Forelimb muscle (tissue), 1 donor: Measurements from ENCODE around the gene MBOAT1. TPM values are rescaled to one million over a fixed set of nuclear protein-coding genes. Genes with fewer than 3 reads are reported as not detected.
"Not testable (repeated sequence)": the region's sequence is repeated elsewhere in the genome, so short reads cannot be mapped to it uniquely, and the experiment has no call there.

Experiments used
- DNase-seq: peaks from one replicate; pipeline ENCODE4 v3.0.0-alpha.2; 2013; ENCODE audit warnings: low read depth
- polyA plus RNA-seq: library from polyadenylated mRNA; unstranded; fragments of 120-200 nt; gene quantifications from one replicate; pipeline ENCODE4 v1.2.1, GENCODE V29; 2013; ENCODE audit not compliant: insufficient read length

MBOAT1 gene
- polyA plus RNA-seq, 1 donor = 3.8 TPM

GRCh38 chr6:20202699-20203302 is 9.5 kb downstream of the MBOAT1 start:
- DNase-seq = no peak

- DNase-seq = no peak
Measured at GRCh38 chr6:20202324-20202658, 10.0 kb downstream of the MBOAT1 start.

DNA sequence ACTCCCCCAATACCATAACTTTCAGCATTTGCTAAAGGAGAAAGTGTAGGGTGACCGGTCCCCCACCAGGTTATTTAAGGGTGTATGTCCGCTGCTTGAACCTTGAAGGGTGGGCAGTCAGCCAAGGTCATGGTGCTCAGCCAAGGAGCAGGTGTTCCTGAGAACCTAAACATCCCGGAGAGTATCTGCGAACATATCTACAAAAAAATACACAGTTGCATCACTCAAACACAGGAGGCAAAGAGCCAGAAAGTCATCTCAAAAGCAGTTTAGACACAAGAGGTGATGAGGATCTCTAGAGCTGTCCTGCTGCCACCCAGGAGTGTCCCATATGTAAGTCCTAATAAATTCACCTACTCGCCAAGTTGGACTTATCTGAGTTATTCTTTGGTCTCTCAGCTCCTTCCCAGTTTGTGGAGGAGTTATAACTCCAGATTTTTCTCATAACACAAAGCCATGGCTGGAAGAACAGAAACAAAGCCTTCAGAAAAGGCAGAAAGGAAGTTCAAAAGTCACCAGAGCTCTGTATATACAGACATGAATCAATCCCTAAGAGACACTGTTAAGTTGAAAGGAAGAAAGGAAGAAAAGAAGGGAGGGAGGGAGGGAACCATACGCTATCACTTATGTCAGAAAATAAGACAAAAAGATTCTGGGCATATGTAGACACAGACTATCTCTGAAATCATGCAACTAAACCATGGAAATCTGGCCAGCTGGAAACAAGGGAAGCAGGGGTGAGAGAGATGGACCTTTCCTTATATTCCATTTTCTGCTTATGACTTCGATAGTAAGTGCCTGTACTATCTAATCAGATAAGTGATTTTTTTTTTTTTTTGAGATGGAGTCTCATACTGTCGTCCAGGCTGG is 11.3 kb downstream of the MBOAT1 start:
- no peak for DNase-seq

DNA sequence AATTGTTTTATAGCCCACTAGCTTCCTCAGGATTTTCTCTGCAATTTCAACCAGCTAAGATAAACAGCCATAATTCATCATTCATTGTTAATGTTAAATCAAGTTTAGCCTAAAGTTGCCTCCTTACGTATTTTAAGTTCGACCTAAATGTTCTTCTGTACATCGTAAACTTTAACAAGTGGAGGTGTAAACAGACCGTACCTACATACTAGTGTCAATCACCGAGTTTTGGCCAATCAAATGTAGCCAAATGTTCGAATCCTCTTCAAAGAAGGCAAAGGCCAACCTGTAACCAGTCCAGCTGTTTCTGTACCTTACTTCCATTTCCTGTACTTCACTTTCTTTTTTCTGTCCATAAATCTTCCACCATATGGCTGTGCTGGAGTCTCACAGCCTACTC is 13.5 kb downstream of the MBOAT1 start:
- DNase-seq = no peak

DNA sequence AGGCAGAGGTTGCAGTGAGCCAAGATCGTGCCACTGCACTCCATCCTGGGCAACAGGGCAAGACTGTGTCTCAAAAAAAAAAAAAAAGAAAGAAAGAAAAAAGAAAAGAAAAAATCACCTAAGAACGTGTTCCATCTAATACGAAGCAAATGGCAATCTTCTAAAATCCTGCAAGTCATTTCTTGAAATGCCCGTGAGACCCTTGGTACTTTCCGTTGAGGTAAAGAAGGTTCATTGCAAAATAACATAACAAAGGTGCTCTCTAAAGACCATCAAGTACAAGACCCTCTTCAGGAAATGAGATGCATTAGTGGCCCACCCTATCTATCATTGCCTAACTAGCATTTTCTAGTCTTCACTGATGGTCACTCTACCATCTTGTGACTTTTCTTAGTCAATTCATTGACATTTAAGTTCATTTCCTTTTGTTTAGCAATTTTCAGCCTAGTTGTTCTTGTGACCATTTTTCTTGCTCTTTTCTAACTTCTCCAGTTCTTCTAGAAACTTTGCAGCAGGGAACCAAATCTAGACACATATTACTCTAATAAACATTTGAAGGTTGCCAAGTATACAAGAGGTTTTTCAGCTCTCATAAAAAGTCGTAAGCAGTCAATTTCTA is 14.0 kb downstream of the MBOAT1 start:
- DNase-seq = no peak

- DNase-seq = no peak
Measured at GRCh38 chr6:20197251-20197650, 15.0 kb downstream of the MBOAT1 start.

DNA sequence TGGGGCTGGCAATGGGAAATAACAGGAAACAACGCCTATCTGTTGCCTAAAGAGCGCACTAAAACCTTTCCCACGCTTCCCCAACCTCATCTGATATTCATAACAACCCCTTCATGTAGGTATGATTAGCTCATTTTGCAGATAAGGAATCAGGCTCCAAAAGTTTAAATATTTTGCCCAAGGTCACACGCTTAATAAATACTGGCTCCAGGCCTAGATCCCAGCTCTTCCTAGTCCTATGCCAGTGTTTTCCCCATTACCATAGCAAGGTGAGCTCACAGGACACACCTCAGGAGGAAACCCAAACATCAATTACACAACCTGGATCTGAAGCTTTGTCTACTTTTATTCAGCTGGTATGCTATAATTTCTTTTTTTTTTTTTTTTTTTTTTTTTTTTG is 19.6 kb downstream of the MBOAT1 start:
- no peak for DNase-seq

GRCh38 chr6:20191992-20192391 is 20.3 kb downstream of the MBOAT1 start:
- no peak for DNase-seq

GRCh38 chr6:20188630-20189075 is 23.6 kb downstream of the MBOAT1 start:
- DNase-seq = no peak

- no peak for DNase-seq
Measured at GRCh38 chr6:20186981-20187380, 25.3 kb downstream of the MBOAT1 start.

DNA sequence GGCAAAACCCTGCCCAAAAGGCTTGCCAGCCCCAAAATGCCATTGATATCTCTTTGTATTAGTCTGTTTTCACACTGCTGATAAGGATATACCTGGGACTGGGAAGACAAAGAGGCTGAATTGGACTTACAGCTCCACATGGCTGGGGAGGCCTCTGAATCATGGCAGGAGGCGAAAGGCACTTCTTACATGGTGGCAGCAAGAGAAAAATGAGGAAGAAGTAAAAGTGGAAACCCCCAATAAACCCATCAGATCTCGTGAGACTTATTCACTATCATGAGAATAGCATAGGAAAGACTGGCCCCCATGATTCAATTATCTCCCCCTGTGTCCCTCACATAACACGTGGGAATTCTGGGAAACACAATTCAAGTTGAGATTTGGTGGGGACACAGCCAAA is 28.6 kb downstream of the MBOAT1 start:
- no peak for DNase-seq

GRCh38 chr6:20182926-20183521 is 29.2 kb downstream of the MBOAT1 start:
- DNase-seq = no peak

GRCh38 chr6:20182069-20182468 is 30.2 kb downstream of the MBOAT1 start:
- DNase-seq = no peak

DNA sequence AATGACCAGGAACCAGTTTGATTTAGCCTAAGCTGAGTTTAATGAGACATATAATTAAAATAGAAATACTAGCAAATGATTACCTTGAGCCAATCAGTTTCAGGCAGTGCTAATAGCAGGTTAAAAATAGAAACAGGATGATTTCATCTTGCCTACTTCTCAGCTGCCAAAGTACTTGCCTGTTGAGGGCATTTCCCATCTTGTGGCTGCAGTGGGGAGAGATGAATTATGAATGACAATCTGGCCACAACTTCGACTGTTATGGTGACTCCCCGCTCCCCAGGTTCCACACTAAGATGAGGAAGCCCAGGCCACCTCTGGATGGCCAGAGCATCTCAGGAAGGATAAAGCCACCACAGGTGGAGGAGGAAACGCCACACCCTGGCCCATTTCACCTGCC is 31.3 kb downstream of the MBOAT1 start:
- DNase-seq = no peak

GRCh38 chr6:20179287-20180045 is 32.8 kb downstream of the MBOAT1 start:
- not testable (repeated sequence) for DNase-seq

- no peak for DNase-seq
Measured at GRCh38 chr6:20178327-20178726, 33.9 kb downstream of the MBOAT1 start.

DNA sequence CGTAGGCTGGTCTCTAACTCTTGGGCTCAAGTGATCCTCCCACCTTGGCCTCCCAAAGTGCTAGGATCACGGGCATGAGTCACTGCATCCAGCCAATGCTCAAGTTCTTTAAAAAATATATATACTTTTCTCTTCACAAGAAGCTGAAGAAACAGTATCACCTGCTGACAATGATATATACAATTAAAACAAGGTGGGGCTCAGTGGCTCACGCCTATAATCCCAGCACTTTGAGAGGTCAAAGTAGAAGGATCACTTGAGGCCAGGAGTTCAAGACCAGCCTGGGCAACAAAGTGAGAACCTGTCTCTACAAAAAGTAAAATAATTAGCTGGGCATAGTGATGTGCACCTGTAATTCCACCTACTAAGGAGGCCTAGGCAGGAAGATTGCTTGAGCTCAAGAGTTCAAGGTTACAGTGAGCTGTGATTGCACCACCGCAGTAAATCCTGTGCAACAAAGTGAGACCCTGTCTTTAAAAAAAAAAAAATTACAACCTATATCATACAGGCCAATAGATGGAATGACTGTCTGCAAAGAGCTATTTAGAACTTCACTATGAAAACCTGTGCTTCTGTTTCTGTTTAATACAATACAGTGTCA is 36.4 kb downstream of the MBOAT1 start:
- DNase-seq = no peak

DNA sequence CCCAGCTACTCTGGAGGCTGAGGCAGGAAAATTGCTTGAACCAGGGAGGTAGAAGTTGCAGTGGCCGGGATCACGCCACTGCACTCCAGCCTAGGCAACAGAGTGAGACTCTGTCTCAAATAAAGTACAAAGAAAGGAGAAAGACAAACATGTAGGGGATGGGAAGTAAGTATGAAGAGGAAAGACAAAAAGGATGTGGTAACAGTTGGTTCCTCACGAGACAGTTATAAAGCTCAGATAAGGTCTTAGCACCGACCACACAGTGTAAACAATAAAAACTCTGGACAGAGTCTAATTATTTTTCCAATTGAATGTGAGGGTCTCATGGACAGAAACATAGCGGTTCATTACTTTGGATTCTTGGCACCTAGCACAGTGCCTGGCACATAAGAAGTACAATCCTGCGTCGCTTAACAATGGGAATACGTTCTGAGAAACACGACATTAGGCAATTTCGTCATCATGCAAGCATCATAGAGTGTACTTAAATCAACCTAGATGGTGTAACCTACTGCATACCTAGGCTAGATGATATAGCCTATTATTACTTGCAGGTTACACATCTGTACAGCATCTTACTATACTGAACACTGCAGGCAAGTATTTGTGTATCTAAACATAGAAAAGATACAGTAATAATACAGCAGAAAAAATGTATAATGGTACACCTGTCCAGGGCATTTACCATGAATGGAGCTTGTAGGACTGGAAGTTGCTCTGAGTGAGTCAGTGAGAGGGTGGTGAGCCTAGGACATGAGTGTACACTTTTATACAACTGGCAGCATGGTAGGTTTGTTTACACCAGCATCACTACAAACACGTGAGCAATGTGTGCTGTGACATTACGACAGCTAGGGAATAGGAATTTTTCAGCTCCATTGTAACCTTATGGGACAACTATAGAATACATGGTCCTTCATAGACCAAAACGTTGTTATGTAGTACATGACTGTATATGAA is 38.2 kb downstream of the MBOAT1 start:
- DNase-seq = no peak

DNA sequence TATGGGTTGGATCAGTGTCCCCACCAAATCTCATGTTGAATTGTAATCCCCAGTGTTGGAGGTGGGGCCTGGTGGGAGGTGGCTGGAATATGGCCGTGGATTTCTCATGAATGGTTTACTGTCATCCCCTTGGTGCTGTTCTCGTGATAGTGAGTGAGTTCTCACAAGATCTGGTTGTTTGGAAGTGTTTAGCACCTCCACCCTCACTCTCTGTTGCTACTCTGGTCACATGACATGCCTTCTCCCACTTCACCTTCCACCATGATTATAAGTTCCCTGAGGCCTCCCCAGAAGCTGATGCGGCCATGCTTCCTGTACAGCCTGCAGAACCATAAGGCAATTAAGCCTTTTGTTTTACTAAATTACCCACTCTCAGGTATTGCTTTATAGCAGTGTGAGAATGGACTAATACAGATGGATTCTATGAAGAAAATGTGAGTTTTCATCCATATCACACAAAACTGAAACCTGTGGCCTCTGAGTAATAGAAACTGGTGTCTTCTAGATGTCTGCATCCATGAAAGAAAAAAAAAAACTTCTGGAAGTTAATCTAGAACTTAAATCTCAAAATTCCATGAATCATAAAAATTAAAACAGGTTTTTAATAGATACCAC is 39.3 kb downstream of the MBOAT1 start:
- DNase-seq = no peak
